Endothelial cell of umbilical vein (primary cell): Measurements from ENCODE around the gene COLEC11. TPM values are rescaled to one million over a fixed set of nuclear protein-coding genes. Genes with fewer than 3 reads are reported as not detected.

Experiments used
- BruUV-seq: library from RNA; stranded (reverse); fragments of 400-500 nt; replicated peaks from 2 replicates; lab custom pipeline; 2021; lab: Mats Ljungman, UMichigan
- CTCF ChIA-PET: fragments of 300-600, 350-600 bp; sonication (Branson Sonifier 250); formaldehyde crosslinking; loops from one replicate; lab custom pipeline; 2021; ENCODE audit warnings: antibody characterized with exemption, inconsistent platforms; lab: Charles Lee
- POLR2A ChIA-PET: fragments of 300-600, 350-600 bp; sonication (Branson Sonifier 250); formaldehyde crosslinking; loops from one replicate; lab custom pipeline; 2021; ENCODE audit warnings: antibody characterized with exemption, inconsistent platforms; lab: Charles Lee
- DNase-seq: peaks from one replicate; pipeline ENCODE4 v3.0.0-alpha.2; 2011; ENCODE audit warnings: low read depth, low spot score
- FAIRE-seq: peaks from 2 replicates; lab custom pipeline; 2011; peaks lifted over from hg19 to GRCh38; lab: Jason Lieb, UNC
- H2AFZ ChIP-seq: 2 replicates; pipeline ENCODE4 v1.6.0; 2012; ENCODE audit warnings: low read depth, low read length, control low read depth, inconsistent platforms
- H3K27ac ChIP-seq: 2 replicates; pipeline ENCODE4 v1.5.1; 2011; ENCODE audit warnings: low read depth, mild to moderate bottlenecking, control low read depth, low read length, moderate library complexity; ENCODE audit not compliant: insufficient read depth
- H3K27me3 ChIP-seq, 2 experiments: 2 replicates each; pipeline versions ENCODE4 v1.6.0 to v1.6.1; 2011; ENCODE audit warnings: low read length in 2 of 2, mixed read lengths in 1 of 2; ENCODE audit not compliant: control insufficient read depth in 2 of 2, insufficient read depth in 2 of 2
- H3K36me3 ChIP-seq, 2 experiments: 2 replicates in 1 of 2; 3 replicates in 1 of 2; pipeline ENCODE4 v1.5.1; 2011; ENCODE audit warnings: low read length in 2 of 2, mild to moderate bottlenecking in 1 of 2, moderate library complexity in 1 of 2; ENCODE audit not compliant: control insufficient read depth in 2 of 2, insufficient read depth in 2 of 2; ENCODE audit errors: extremely low read depth in 1 of 2
- H3K4me1 ChIP-seq: 3 replicates; pipeline ENCODE4 v1.5.1; 2011; ENCODE audit warnings: mild to moderate bottlenecking, low read length; ENCODE audit not compliant: control insufficient read depth, insufficient read depth; ENCODE audit errors: extremely low read depth
- H3K4me2 ChIP-seq: 2 replicates; pipeline ENCODE4 v1.6.1; 2011; ENCODE audit warnings: low read length, control low read depth, mixed read lengths; ENCODE audit not compliant: insufficient read depth
- H3K4me3 ChIP-seq, 3 experiments: fragments of 200-600 bp in 1 of 3; sonication (generic), shearing (Covaris generic) in 1 of 3; replicated peaks in 1 of 3; 2 replicates each; pipeline ENCODE4 v1.5.1; 2011 to 2016; ENCODE audit warnings: control low read depth in 3 of 3, low read length in 3 of 3, mild to moderate bottlenecking in 2 of 3, inconsistent platforms in 1 of 3, low read depth in 1 of 3, moderate library complexity in 1 of 3; ENCODE audit not compliant: insufficient read depth in 1 of 3
- H3K79me2 ChIP-seq: 2 replicates; pipeline ENCODE4 v1.6.0; 2012; ENCODE audit warnings: low read length, inconsistent platforms; ENCODE audit not compliant: control insufficient read depth, insufficient read depth
- H3K9ac ChIP-seq: replicated peaks from 2 replicates; pipeline ENCODE3; 2011; ENCODE audit warnings: low read length, control low read depth; ENCODE audit not compliant: insufficient read depth; ENCODE audit errors: extremely low read depth
- H3K9me1 ChIP-seq: replicated peaks from 3 replicates; pipeline ENCODE4 v1.6.0; 2011; ENCODE audit warnings: mild to moderate bottlenecking, low read length; ENCODE audit not compliant: control insufficient read depth, insufficient read depth; ENCODE audit errors: extremely low read depth
- H3K9me3 ChIP-seq: replicated peaks from 2 replicates; pipeline ENCODE4 v1.5.1; 2012; ENCODE audit warnings: low read length, inconsistent platforms; ENCODE audit not compliant: control insufficient read depth, insufficient read depth
- H4K20me1 ChIP-seq: replicated peaks from 2 replicates; pipeline ENCODE3; 2011; ENCODE audit warnings: mild to moderate bottlenecking, low read length; ENCODE audit not compliant: control insufficient read depth, insufficient read depth; ENCODE audit errors: extremely low read depth
- CTCF ChIP-seq, 2 donors: IDR thresholded peaks; 1 replicate in 1 of 2; 2 replicates in 1 of 2; pipeline ENCODE4 v1.5.1; 2011; ENCODE audit warnings: low read length in 2 of 2, mild to moderate bottlenecking in 2 of 2, moderate library complexity in 2 of 2, control low read depth in 1 of 2, inconsistent platforms in 1 of 2, low read depth in 1 of 2; ENCODE audit not compliant: insufficient read depth in 1 of 2; ENCODE audit errors: extremely low read depth in 1 of 2
- EZH2 ChIP-seq: IDR thresholded peaks from 2 replicates; pipeline ENCODE4 v1.6.1; 2012; ENCODE audit warnings: borderline replicate concordance, low read depth, mild to moderate bottlenecking, moderate library complexity, low read length, inconsistent platforms; ENCODE audit not compliant: severe bottlenecking
- FOS ChIP-seq: IDR thresholded peaks from 2 replicates; pipeline ENCODE4 v1.6.1; 2011; ENCODE audit warnings: mild to moderate bottlenecking, low read length, moderate library complexity, borderline replicate concordance; ENCODE audit not compliant: insufficient read depth
- GATA2 ChIP-seq: IDR thresholded peaks from 2 replicates; pipeline ENCODE4 v1.7.0; 2011; ENCODE audit warnings: low read depth, mild to moderate bottlenecking, moderate library complexity, mixed read lengths, low read length; ENCODE audit not compliant: insufficient read length, insufficient read depth
- JUN ChIP-seq: IDR thresholded peaks from 2 replicates; pipeline ENCODE4 v1.6.1; 2011; ENCODE audit warnings: borderline replicate concordance, low read depth; ENCODE audit not compliant: insufficient read length, insufficient read depth
- MAX ChIP-seq: IDR thresholded peaks from 2 replicates; pipeline ENCODE4 v1.6.1; 2011; ENCODE audit not compliant: insufficient read depth, insufficient read length
- MYC ChIP-seq: IDR thresholded peaks from one replicate; pipeline ENCODE4 v1.6.1; 2011; ENCODE audit warnings: mild to moderate bottlenecking, low read depth, low read length
- POLR2A ChIP-seq: IDR thresholded peaks from 2 replicates; pipeline ENCODE4 v1.6.1; 2012; ENCODE audit warnings: low read depth, mild to moderate bottlenecking, control low read depth, low read length
- POLR2AphosphoS5 ChIP-seq: IDR thresholded peaks from 2 replicates; pipeline ENCODE4 v1.6.1; 2012; ENCODE audit warnings: low read depth, mild to moderate bottlenecking, control low read depth, low read length, moderate library complexity; ENCODE audit not compliant: insufficient read depth
- dilution Hi-C: fragments of 300-500 bp; cut with MboI; formaldehyde crosslinking; loops from one replicate; pipeline ENCODE4 v1.15.0; 2019; ENCODE audit warnings: low sequenced_read_pairs; ENCODE audit not compliant: extremely low pct_ligation_motif_present
- intact Hi-C: fragments of 100-400 bp; cut with micrococcal nuclease; formaldehyde crosslinking; loops from one replicate; pipeline ENCODE4 v1.10.0; 2022
- polyA plus RNA-seq, 4 experiments: library from polyadenylated mRNA; depleted of rRNA in 3 of 4; stranded (reverse) in 3 of 4; unstranded in 1 of 4; fragments of >200 nt; gene quantifications; 2 replicates each; pipeline versions ENCODE4 v1.2.1 to v1.2.3, GENCODE V29; 2011 to 2012; ENCODE audit warnings: missing spikeins in 1 of 4
- total RNA-seq: library from RNA; stranded (reverse); gene quantifications from 2 replicates; pipeline ENCODE4 v1.2.3, GENCODE V29; 2021

COLEC11 gene
- total and polyA plus RNA-seq, 2 donors (not counting 3 experiments of a cell fraction or from before 2014, with no cell fraction given) = 0.15 TPM; not detected in 1

GRCh38 chr2:3641841-3642421, 47.0 kb downstream of the COLEC11 start:
- ChIA-PET CTCF (interaction anchor here (0.8 to 2.2 kb wide), 3 partner anchors 9 to 218 kb away, joined by 3 to 6 read pairs (median 4); no protein-coding TSS in a partner anchor), POLR2A (no interaction called here)
- no peak overlapping the region for H3K4me2 ChIP-seq
- H3K9me3 ChIP-seq = no peaks in the 10 kb centered on the region
- no peak overlapping the region for H2AFZ ChIP-seq
- H3K4me3 ChIP-seq = no peak overlapping the region
- no peaks in the 10 kb centered on the region for H4K20me1 ChIP-seq
- H3K27me3 ChIP-seq = no peaks in the 10 kb centered on the region
- TF ChIP-seq POLR2A = no peak
- H3K9me1 ChIP-seq = no peaks in the 10 kb centered on the region
- BruUV-seq = no TSS peak
- H3K9ac ChIP-seq = no peak overlapping the region
- FAIRE-seq (no peak), DNase-seq (no peak)
- H3K79me2 ChIP-seq = no peaks in the 10 kb centered on the region
- no peaks in the 10 kb centered on the region for H3K4me1 ChIP-seq
- no peaks in the 10 kb centered on the region for H3K36me3 ChIP-seq
- dilution Hi-C loops = no loop called here
- intact Hi-C loops = no loop called here
- no peak overlapping the region for H3K27ac ChIP-seq

- Histone ChIP-seq H3K9ac (no peak overlapping the region), H3K36me3 (no peaks in the 10 kb centered on the region), H3K4me2 (no peak overlapping the region), H3K4me3 (no peak overlapping the region), H3K79me2 (no peaks in the 10 kb centered on the region), H3K27me3 (no peaks in the 10 kb centered on the region), H2AFZ (no peak overlapping the region), H3K27ac (no peak overlapping the region), H4K20me1 (no peaks in the 10 kb centered on the region), H3K4me1 (no peaks in the 10 kb centered on the region), H3K9me1 (no peaks in the 10 kb centered on the region), H3K9me3 (no peaks in the 10 kb centered on the region)
- no TSS peak for BruUV-seq
- ChIA-PET POLR2A (no interaction called here), CTCF (interaction anchor here (0.8 to 2.2 kb wide), 3 partner anchors 9 to 219 kb away, joined by 3 to 6 read pairs (median 4); no protein-coding TSS in a partner anchor)
- dilution Hi-C loops = no loop called here
- TF ChIP-seq CTCF (IDR thresholded peaks at IDR 0.05; ENCODE audit: extremely low read depth in 1 of 2, insufficient read depth in 1 of 2, low read depth in 1 of 2, low read length in 2 of 2) = no peak
- TF ChIP-seq MYC = no peak
- TF ChIP-seq FOS = no peak
- no peak for TF ChIP-seq JUN
- TF ChIP-seq POLR2AphosphoS5 = no peak
- TF ChIP-seq POLR2A = no peak
- TF ChIP-seq EZH2 = no peak
- TF ChIP-seq GATA2 = no peak
- TF ChIP-seq MAX = no peak
- FAIRE-seq (no peak), DNase-seq (no peak)
- intact Hi-C loops = no loop called here
Measured at GRCh38 chr2:3642521-3643215, 47.8 kb downstream of the COLEC11 start.
